Measurements from ENCODE around the gene CORIN. TPM values are rescaled to one million over a fixed set of nuclear protein-coding genes. Genes with fewer than 3 reads are reported as not detected.

The CORIN gene
- total and polyA plus RNA-seq, 2 donors (not counting 3 experiments of a cell fraction or from before 2014, with no cell fraction given), result 0.07 to 0.40 TPM

DNA sequence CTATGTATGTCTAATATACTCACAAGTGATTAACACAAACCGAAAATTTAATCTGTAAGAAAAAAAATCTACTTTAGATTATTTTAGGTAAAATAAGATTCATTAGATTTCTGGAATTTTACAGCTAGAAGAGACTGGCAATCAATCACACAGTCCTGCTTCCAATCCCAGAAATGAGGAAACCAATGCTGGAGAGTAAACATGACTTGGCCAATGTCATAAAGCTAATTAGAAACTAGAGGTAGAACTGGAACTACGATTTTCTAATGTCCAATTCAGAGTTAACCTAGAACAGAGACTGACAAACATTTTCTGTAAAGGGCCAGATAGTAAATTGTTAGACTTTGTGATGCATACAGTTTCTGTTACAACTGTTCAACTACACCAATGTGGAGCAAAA is 123.6 kb downstream of the CORIN start:
- POLR2A ChIA-PET, result no interaction called here
- dilution Hi-C loops (cut with MboI; ENCODE audit: extremely low pct_ligation_motif_present, low sequenced_read_pairs) (no loop called here), intact Hi-C loops (cut with micrococcal nuclease) (no loop called here)
- Histone ChIP-seq H3K36me3 (ENCODE audit: control insufficient read depth in 2 of 2, extremely low read depth in 1 of 2, insufficient read depth in 2 of 2, low read length in 2 of 2) (no peaks in the 10 kb centered on the region), H3K79me2 (ENCODE audit: control insufficient read depth, insufficient read depth, low read length) (no peaks in the 10 kb centered on the region), H3K4me3 (replicated peaks in 1 of 3; ENCODE audit: insufficient read depth in 1 of 3, low read depth in 1 of 3, low read length in 3 of 3) (no peak overlapping the region), H3K9me3 (replicated peaks; ENCODE audit: control insufficient read depth, insufficient read depth, low read length) (no peaks in the 10 kb centered on the region), H3K27ac (ENCODE audit: insufficient read depth, low read depth, low read length) (no peak overlapping the region), H3K4me2 (ENCODE audit: insufficient read depth, low read length) (no peak overlapping the region), H3K9ac (replicated peaks; ENCODE audit: extremely low read depth, insufficient read depth, low read length) (no peak overlapping the region), H3K9me1 (replicated peaks; ENCODE audit: control insufficient read depth, extremely low read depth, insufficient read depth, low read length) (no peaks in the 10 kb centered on the region), H3K27me3 (ENCODE audit: control insufficient read depth in 2 of 2, insufficient read depth in 2 of 2, low read length in 2 of 2) (peaks cover 17 to 24% of the 10 kb centered on the region in 2 experiments), H4K20me1 (replicated peaks; ENCODE audit: control insufficient read depth, extremely low read depth, insufficient read depth, low read length) (no peaks in the 10 kb centered on the region), H2AFZ (ENCODE audit: low read depth, low read length) (no peak overlapping the region), H3K4me1 (ENCODE audit: control insufficient read depth, extremely low read depth, insufficient read depth, low read length) (no peaks in the 10 kb centered on the region)
- TF ChIP-seq, protein P1, sequence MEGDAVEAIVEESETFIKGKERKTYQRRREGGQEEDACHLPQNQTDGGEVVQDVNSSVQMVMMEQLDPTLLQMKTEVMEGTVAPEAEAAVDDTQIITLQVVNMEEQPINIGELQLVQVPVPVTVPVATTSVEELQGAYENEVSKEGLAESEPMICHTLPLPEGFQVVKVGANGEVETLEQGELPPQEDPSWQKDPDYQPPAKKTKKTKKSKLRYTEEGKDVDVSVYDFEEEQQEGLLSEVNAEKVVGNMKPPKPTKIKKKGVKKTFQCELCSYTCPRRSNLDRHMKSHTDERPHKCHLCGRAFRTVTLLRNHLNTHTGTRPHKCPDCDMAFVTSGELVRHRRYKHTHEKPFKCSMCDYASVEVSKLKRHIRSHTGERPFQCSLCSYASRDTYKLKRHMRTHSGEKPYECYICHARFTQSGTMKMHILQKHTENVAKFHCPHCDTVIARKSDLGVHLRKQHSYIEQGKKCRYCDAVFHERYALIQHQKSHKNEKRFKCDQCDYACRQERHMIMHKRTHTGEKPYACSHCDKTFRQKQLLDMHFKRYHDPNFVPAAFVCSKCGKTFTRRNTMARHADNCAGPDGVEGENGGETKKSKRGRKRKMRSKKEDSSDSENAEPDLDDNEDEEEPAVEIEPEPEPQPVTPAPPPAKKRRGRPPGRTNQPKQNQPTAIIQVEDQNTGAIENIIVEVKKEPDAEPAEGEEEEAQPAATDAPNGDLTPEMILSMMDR (IDR thresholded peaks at IDR 0.05; ENCODE audit: extremely low read depth in 1 of 2, insufficient read depth in 1 of 2, low read depth in 1 of 2, low read length in 2 of 2), result no peak
- TF ChIP-seq EZH2 (IDR thresholded peaks at IDR 0.05; ENCODE audit: borderline replicate concordance, low read depth, low read length, severe bottlenecking), result no peak
- TF ChIP-seq, protein P2, sequence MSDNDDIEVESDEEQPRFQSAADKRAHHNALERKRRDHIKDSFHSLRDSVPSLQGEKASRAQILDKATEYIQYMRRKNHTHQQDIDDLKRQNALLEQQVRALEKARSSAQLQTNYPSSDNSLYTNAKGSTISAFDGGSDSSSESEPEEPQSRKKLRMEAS (IDR thresholded peaks at IDR 0.05; ENCODE audit: insufficient read depth, insufficient read length), result no peak
- no peak for TF ChIP-seq JUN (IDR thresholded peaks at IDR 0.05; ENCODE audit: borderline replicate concordance, insufficient read depth, insufficient read length, low read depth)
- TF ChIP-seq GATA2 (IDR thresholded peaks at IDR 0.05; ENCODE audit: insufficient read depth, insufficient read length, low read depth, low read length), result no peak
- no peak for TF ChIP-seq POLR2A (IDR thresholded peaks at IDR 0.05; ENCODE audit: low read depth, low read length)
- TF ChIP-seq FOS (IDR thresholded peaks at IDR 0.05; ENCODE audit: borderline replicate concordance, insufficient read depth, low read length), result no peak
- FAIRE-seq (no peak), DNase-seq (ENCODE audit: low read depth, low spot score) (no peak)
- BruUV-seq (replicated peaks), result no TSS peak
- CTCF ChIA-PET, result interaction anchor here (1.0 to 1.2 kb wide), 2 partner anchors 13 to 14 kb away, joined by 3 read pairs; no protein-coding TSS in a partner anchor
